ENCODE measurements around the gene WNT9B. TPM values are rescaled to one million over a fixed set of nuclear protein-coding genes. Genes with fewer than 3 reads are reported as not detected.

The WNT9B gene
- total RNA-seq, 2 donors from 2014 or later, result 0.53 to 3.8 TPM

- DNase-seq (no peak), ATAC-seq (no peak)
- intact Hi-C loops (cut with DNase I), result no loop called here
These were observed 23.5 kb downstream of the WNT9B start for GRCh38 chr17:46874906-46875305.

- ATAC-seq (no peak), DNase-seq (no peak)
- intact Hi-C loops (cut with DNase I), result no loop called here
These were observed 24.5 kb downstream of the WNT9B start for GRCh38 chr17:46875849-46876352.

- no peak for DNase-seq
- intact Hi-C loops (cut with DNase I), result no loop called here
- no peak for ATAC-seq
These were observed 25.0 kb downstream of the WNT9B start for GRCh38 chr17:46876353-46876887.

- DNase-seq (no peak), ATAC-seq (no peak)
- intact Hi-C loops (cut with DNase I), result no loop called here
These were observed 25.5 kb downstream of the WNT9B start for GRCh38 chr17:46876926-46877325.

- ATAC-seq (peak in 1 of 2 donors; percentile 30), DNase-seq (no peak)
- intact Hi-C loops (cut with DNase I), result no loop called here
These were observed 26.1 kb downstream of the WNT9B start for GRCh38 chr17:46877466-46877865.

GRCh38 chr17:46878055-46878454 is 26.7 kb downstream of the WNT9B start:
- intact Hi-C loops (cut with DNase I), result no loop called here
- ATAC-seq, result peak; percentile 59 to 74
- peak; percentile 58 for DNase-seq

GRCh38 chr17:46879101-46879500 is 27.7 kb downstream of the WNT9B start:
- DNase-seq, result no peak
- no peak for ATAC-seq
- intact Hi-C loops (cut with DNase I), result no loop called here

- intact Hi-C loops (cut with DNase I), result no loop called here
- DNase-seq (no peak), ATAC-seq (no peak)
These were observed 29.6 kb downstream of the WNT9B start for GRCh38 chr17:46881015-46881414.

- ATAC-seq, result no peak
- intact Hi-C loops (cut with DNase I), result no loop called here
- DNase-seq, result no peak
These were observed 31.3 kb downstream of the WNT9B start for GRCh38 chr17:46882666-46883065.

- intact Hi-C loops (cut with DNase I), result no loop called here
- DNase-seq (no peak), ATAC-seq (no peak)
These were observed 32.6 kb downstream of the WNT9B start for GRCh38 chr17:46883871-46884520.

- ATAC-seq (no peak), DNase-seq (no peak)
These were observed 33.2 kb downstream of the WNT9B start for GRCh38 chr17:46884552-46884951.

GRCh38 chr17:46885415-46886309 is 34.3 kb downstream of the WNT9B start:
- intact Hi-C loops (cut with DNase I), result no loop called here
- DNase-seq (no peak), ATAC-seq (no peak)

More at GRCh38 chr17:46884552-46884951, 33.2 kb downstream of the WNT9B start:
- intact Hi-C loops (cut with DNase I), result no loop called here

- intact Hi-C loops (cut with DNase I), result no loop called here
- no peak for ATAC-seq
- DNase-seq, result no peak
These were observed 34.9 kb downstream of the WNT9B start for GRCh38 chr17:46886310-46886663.

- DNase-seq (no peak), ATAC-seq (peak in 1 of 2 donors; percentile 55)
- intact Hi-C loops (cut with DNase I), result no loop called here
These were observed 36.3 kb downstream of the WNT9B start for GRCh38 chr17:46887717-46888116.

GRCh38 chr17:46888727-46889126 is 37.3 kb downstream of the WNT9B start:
- ATAC-seq, result no peak
- intact Hi-C loops (cut with DNase I), result no loop called here
- no peak for DNase-seq

- ATAC-seq, result no peak
These were observed 38.1 kb downstream of the WNT9B start for GRCh38 chr17:46889519-46889918.

GRCh38 chr17:46889992-46890564 is 38.7 kb downstream of the WNT9B start:
- DNase-seq, result no peak
- intact Hi-C loops (cut with DNase I), result no loop called here
- ATAC-seq, result no peak

More at GRCh38 chr17:46889519-46889918, 38.1 kb downstream of the WNT9B start:
- intact Hi-C loops (cut with DNase I), result no loop called here
- no peak for DNase-seq

GRCh38 chr17:46890638-46891037 is 39.3 kb downstream of the WNT9B start:
- intact Hi-C loops (cut with DNase I), result no loop called here
- no peak for ATAC-seq
- no peak for DNase-seq

- DNase-seq (no peak), ATAC-seq (no peak)
- intact Hi-C loops (cut with DNase I), result no loop called here
These were observed 40.9 kb downstream of the WNT9B start for GRCh38 chr17:46892192-46892703.

- intact Hi-C loops (cut with DNase I), result no loop called here
- DNase-seq, result no peak
- no peak for ATAC-seq
These were observed 42.6 kb downstream of the WNT9B start for GRCh38 chr17:46894024-46894423.

All from left cardiac atrium (tissue), 4 donors.